Small intestine (tissue), 7 donors: Measurements from ENCODE around the gene EPB41L3. TPM values are rescaled to one million over a fixed set of nuclear protein-coding genes. Genes with fewer than 3 reads are reported as not detected.
A peak's percentile ranks its signal among the peaks of the same experiment; 100 is the strongest.

ENCODE experiments used
- DNase-seq, 2 donors: peaks; one replicate each; pipeline versions ENCODE4 v3.0.0 to v3.0.0-alpha.2; 2013
- FAIRE-seq: peaks from 2 replicates; lab custom pipeline; 2012; peaks lifted over from hg19 to GRCh38; lab: Jason Lieb, UNC
- H3K27ac ChIP-seq, 3 donors: one replicate each; pipeline ENCODE4 v1.5.1; 2013; ENCODE audit warnings: low read length in 2 of 3, mild to moderate bottlenecking in 2 of 3, control low read depth in 1 of 3, inconsistent platforms in 1 of 3, low read depth in 1 of 3, moderate library complexity in 1 of 3
- H3K27me3 ChIP-seq, 3 donors: one replicate each; pipeline ENCODE4 v1.6.1; 2013; ENCODE audit warnings: low read length in 3 of 3, inconsistent platforms in 1 of 3; ENCODE audit not compliant: control insufficient read depth in 3 of 3, insufficient read depth in 3 of 3
- H3K36me3 ChIP-seq, 3 donors: one replicate each; pipeline ENCODE4 v1.6.1; 2013; ENCODE audit warnings: low read length in 3 of 3, inconsistent platforms in 1 of 3, low read depth in 1 of 3, mild to moderate bottlenecking in 1 of 3, moderate library complexity in 1 of 3; ENCODE audit not compliant: control insufficient read depth in 3 of 3, insufficient read depth in 2 of 3
- H3K4me1 ChIP-seq, 3 donors: one replicate each; pipeline ENCODE4 v1.6.1; 2013; ENCODE audit warnings: low read length in 2 of 3, inconsistent platforms in 1 of 3, low read depth in 1 of 3, mild to moderate bottlenecking in 1 of 3, moderate library complexity in 1 of 3; ENCODE audit not compliant: control insufficient read depth in 3 of 3, insufficient read depth in 2 of 3
- H3K4me3 ChIP-seq, 3 donors: one replicate each; pipeline ENCODE4 v1.5.1; 2013; ENCODE audit warnings: low read length in 3 of 3, control low read depth in 1 of 3, inconsistent platforms in 1 of 3, low read depth in 1 of 3, mild to moderate bottlenecking in 1 of 3, moderate library complexity in 1 of 3
- H3K9me3 ChIP-seq, 2 donors: one replicate each; pipeline ENCODE4 v1.6.1; 2013; ENCODE audit warnings: low read depth in 1 of 2, low read length in 1 of 2; ENCODE audit not compliant: control insufficient read depth in 2 of 2, insufficient read depth in 1 of 2
- WGBS, 3 donors: extraction: QIAGEN DNeasy Blood & Tissue Kit; methylation state at CpG; one replicate each; pipeline ENCODE4 v1.1.7; 2013; 5-methylcytosine and 5-hydroxymethylcytosine counted together
- polyA plus RNA-seq, 4 donors: library from polyadenylated mRNA; stranded (reverse) in 3 of 4; unstranded in 1 of 4; fragments of 200-250 nt in 3 of 4; fragments of 120-200 nt in 1 of 4; gene quantifications; one replicate each; pipeline versions ENCODE4 v1.2.1 to v1.2.3, GENCODE V29; 2013
- donor health status: healthy with polysubstance abuse.
- donor health status: control.
- donor health status: control.
- donor health status: Bipolar disorder and iron deficiency.
- donor health status: healthy.

EPB41L3 gene
- polyA plus RNA-seq, 4 donors: 36.6 to 167 (median 80.2) TPM

DNA sequence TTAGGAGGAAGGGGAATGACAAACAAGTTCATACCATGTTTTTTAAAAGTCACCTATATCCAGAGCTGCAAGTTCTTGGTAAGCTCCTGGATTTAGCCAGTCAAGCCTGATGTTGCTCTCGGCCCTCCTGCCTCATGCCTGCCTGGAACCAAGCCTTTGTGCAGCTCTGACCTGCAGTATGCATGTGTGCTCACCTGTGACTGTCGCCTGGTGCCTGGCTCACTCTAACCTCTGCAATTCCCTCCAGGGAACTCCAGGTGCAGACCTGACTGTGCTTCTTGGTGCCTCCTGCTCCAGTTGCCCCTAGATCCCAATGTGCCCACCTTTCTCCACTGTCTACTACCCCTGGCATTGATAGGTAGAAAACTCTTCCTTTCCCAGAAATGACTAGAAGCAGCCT, 163.2 kb downstream of the EPB41L3 start:
- 47 to 69% (median 51%) methylated on average over 2 of the region's 2 CpGs for WGBS, 3 donors
- no peak for DNase-seq
- Histone ChIP-seq H3K27ac (no peak overlapping the region), H3K4me3 (no peak overlapping the region), H3K9me3 (no peaks in the 10 kb centered on the region), H3K36me3 (no peaks in the 10 kb centered on the region), H3K27me3 (no peaks in the 10 kb centered on the region), H3K4me1 (no peaks in the 10 kb centered on the region)
- FAIRE-seq: no peak

DNA sequence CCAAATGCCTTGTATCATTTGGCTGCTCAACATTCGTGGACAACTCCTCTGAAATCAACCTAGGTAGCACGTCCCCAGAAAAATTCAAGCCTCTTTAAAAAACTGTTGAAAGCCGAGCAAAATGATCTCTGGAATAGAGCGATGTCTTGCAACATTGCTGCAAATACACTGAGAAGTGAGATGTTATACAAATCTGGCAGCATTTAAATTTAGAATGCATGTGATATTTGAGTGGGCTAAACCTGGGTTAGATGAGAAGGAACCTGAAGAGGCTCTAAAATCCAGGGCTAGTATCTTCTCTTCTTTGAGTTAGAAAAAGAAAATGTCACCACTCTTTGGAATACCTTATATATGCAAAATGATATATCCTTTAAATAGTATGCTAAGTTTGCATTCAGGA, 166.8 kb downstream of the EPB41L3 start:
- Histone ChIP-seq H3K4me3 (no peak overlapping the region), H3K9me3 (no peaks in the 10 kb centered on the region), H3K27ac (no peak overlapping the region), H3K4me1 (no peaks in the 10 kb centered on the region), H3K27me3 (no peaks in the 10 kb centered on the region), H3K36me3 (no peaks in the 10 kb centered on the region)
- DNase-seq: no peak
- WGBS, 3 donors: 80 to 87% (median 82%) methylated on average over 4 of the region's 4 CpGs
- no peak for FAIRE-seq

DNA sequence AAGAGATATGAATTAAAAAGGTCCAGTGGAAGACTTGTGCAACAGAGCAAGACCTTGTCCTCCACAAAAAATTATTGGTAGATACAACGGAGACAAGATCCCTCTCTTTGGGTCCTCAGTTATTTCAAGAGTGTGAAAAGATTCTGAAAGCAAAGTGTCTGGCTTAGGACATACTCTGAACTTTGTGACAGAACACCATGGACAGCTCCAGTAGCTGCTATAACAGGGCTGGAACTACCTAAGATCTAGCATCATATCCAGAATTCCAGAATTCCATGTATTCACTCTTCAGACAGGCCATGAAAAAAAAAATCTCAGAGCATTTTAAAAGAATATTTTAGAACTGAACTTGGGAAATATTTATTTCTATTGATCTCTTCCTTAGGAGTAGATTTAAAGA, 173.5 kb downstream of the EPB41L3 start:
- Histone ChIP-seq H3K4me3 (no peak overlapping the region), H3K27ac (no peak overlapping the region), H3K27me3 (no peaks in the 10 kb centered on the region), H3K36me3 (no peaks in the 10 kb centered on the region), H3K9me3 (no peaks in the 10 kb centered on the region), H3K4me1 (no peaks in the 10 kb centered on the region)
- DNase-seq: peak in 1 of 2 donors; percentile 11
- no peak for FAIRE-seq
- 72 to 86% (median 82%) methylated on average over 1 of the region's 1 CpG for WGBS, 3 donors

DNA sequence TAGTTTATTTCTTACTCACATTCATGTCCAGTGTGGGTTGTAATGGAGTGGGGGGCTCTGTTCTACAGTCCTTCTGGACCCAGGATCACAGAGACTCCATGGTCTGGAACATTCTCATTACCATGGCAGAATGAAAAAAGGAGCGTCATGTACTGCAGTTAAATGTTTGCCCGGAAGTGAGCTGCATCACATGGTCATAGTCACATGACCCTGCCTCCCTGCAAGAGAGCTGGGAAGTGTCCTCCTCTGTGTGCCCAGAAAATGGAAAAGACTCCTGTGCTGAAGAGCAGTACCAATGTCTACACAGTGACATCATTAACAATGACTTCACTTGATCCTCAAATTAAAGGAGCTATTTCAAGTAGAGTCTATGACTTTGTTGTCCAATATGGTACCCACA, 174.3 kb downstream of the EPB41L3 start:
- H3K4me3 ChIP-seq: no peak overlapping the region
- H3K27me3 ChIP-seq: no peaks in the 10 kb centered on the region
- no peaks in the 10 kb centered on the region for H3K9me3 ChIP-seq
- H3K4me1 ChIP-seq: no peaks in the 10 kb centered on the region
- no peak overlapping the region for H3K27ac ChIP-seq
- FAIRE-seq: no peak
- DNase-seq: no peak
- no peaks in the 10 kb centered on the region for H3K36me3 ChIP-seq
- 71 to 84% (median 80%) methylated on average over 2 of the region's 2 CpGs for WGBS, 3 donors

DNA sequence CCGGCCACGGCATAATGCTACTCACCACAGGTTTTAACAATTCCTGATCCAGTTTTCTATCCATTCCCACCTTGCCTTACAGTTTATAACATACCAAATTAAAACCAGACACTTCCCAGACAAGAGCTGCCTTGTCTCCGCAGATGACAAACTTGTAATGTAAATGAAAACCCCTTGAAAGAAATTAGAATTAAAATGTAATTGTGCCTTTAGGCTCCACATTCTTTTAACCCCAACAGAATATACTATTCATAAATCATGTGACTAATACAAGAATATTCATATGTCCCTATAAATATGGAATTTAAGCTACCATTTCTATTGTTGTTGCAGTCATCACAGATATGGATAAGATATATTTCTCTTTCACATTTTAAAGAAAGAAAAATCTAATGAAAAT, 178.4 kb downstream of the EPB41L3 start:
- Histone ChIP-seq H3K36me3 (no peaks in the 10 kb centered on the region), H3K4me3 (no peak overlapping the region), H3K9me3 (no peaks in the 10 kb centered on the region), H3K4me1 (no peaks in the 10 kb centered on the region), H3K27ac (no peak overlapping the region), H3K27me3 (no peaks in the 10 kb centered on the region)
- FAIRE-seq (no peak), DNase-seq (no peak)
- 74 to 86% (median 78%) methylated on average over 3 of the region's 3 CpGs for WGBS, 3 donors

DNA sequence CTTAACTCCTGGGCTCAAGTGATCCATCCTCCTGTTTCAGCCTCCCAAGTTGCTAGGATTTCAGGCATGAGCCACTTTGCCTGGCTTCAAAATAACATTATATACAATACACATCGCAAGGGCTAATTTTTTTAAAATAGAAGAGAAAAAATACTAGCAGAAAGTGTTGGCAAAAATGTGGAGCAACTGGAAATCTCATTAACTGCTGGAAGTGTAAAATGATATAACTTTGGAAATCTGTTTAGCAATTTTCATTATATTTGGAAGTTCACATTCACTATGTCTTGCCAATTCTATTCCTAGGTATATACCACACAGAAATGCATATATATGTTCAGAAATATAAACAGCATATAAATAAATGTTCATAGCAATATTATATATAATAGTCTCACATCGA, 193.2 kb downstream of the EPB41L3 start:
- H3K27me3 ChIP-seq: no peaks in the 10 kb centered on the region
- no peaks in the 10 kb centered on the region for H3K9me3 ChIP-seq
- no peak overlapping the region for H3K4me3 ChIP-seq
- 85 to 90% (median 87%) methylated on average over 2 of the region's 2 CpGs for WGBS, 3 donors
- no peak for DNase-seq
- H3K27ac ChIP-seq: no peak overlapping the region
- no peaks in the 10 kb centered on the region for H3K4me1 ChIP-seq
- no peaks in the 10 kb centered on the region for H3K36me3 ChIP-seq
- FAIRE-seq: no peak

Other genes starting within 250 kb of the EPB41L3 start
- gene ZBTB14, start 248.3 kb downstream of the EPB41L3 start, polyA plus RNA-seq: 10 to 100 TPM in 1 of 4 donors, 1 to 10 TPM in 3; 5.4 to 13.6 (median 7.0) TPM